Measurements from ENCODE around the gene TUBB2A.

- TF ChIP-seq CTCF (IDR thresholded peaks at IDR 0.05) (no peak), POLR2A (IDR thresholded peaks at IDR 0.05) (no peak)
Measured at GRCh38 chr6:3165631-3166534, 8.5 kb upstream of the TUBB2A start.

Data from esophagus squamous epithelium (tissue), 4 donors.